ENCODE measurements around the gene TRIM9. TPM values are rescaled to one million over a fixed set of nuclear protein-coding genes. Genes with fewer than 3 reads are reported as not detected.

Gene TRIM9
- total RNA-seq, 1 donor from 2014 or later: 2.2 TPM

GRCh38 chr14:50936016-50936340 lies 158.9 kb downstream of the TRIM9 start:
- H3K4me3 ChIP-seq: no peak overlapping the region
- no peak for DNase-seq (ENCODE audit: extremely low spot score in 2 of 2)
- TF ChIP-seq POLR2AphosphoS5 (IDR thresholded peaks at IDR 0.05; ENCODE audit: insufficient read depth in 1 of 2, low read depth in 1 of 2) (no peak), POLR2A (IDR thresholded peaks at IDR 0.05) (no peak), CTCF (IDR thresholded peaks at IDR 0.05) (no peak)
- H3K9me3 ChIP-seq: no peaks in the 10 kb centered on the region
- no peak overlapping the region for H3K27ac ChIP-seq
- peaks cover 0 to 25% of the 10 kb centered on the region in 2 donors for H3K36me3 ChIP-seq
- intact Hi-C loops (cut with DNase I): no loop called here
- H3K27me3 ChIP-seq: no peaks in the 10 kb centered on the region
- no peaks in the 10 kb centered on the region for H3K4me1 ChIP-seq

- Histone ChIP-seq H3K27me3 (no peaks in the 10 kb centered on the region), H3K4me1 (no peaks in the 10 kb centered on the region), H3K27ac (no peak overlapping the region), H3K4me3 (no peak overlapping the region), H3K9me3 (no peaks in the 10 kb centered on the region), H3K36me3 (peaks cover 0 to 30% of the 10 kb centered on the region in 2 donors)
- no peak for DNase-seq (ENCODE audit: extremely low spot score in 2 of 2)
- intact Hi-C loops (cut with DNase I): no loop called here
- TF ChIP-seq POLR2AphosphoS5 (IDR thresholded peaks at IDR 0.05; ENCODE audit: insufficient read depth in 1 of 2, low read depth in 1 of 2) (no peak), POLR2A (IDR thresholded peaks at IDR 0.05) (no peak), CTCF (IDR thresholded peaks at IDR 0.05) (no peak)
Observed at GRCh38 chr14:50935126-50936015, 159.5 kb downstream of the TRIM9 start.

- Histone ChIP-seq H3K27me3 (no peaks in the 10 kb centered on the region), H3K9me3 (no peaks in the 10 kb centered on the region), H3K4me3 (no peak overlapping the region), H3K4me1 (no peaks in the 10 kb centered on the region), H3K27ac (no peak overlapping the region), H3K36me3 (peaks cover 0 to 45% of the 10 kb centered on the region in 2 donors)
- DNase-seq (ENCODE audit: extremely low spot score in 2 of 2): no peak
- intact Hi-C loops (cut with DNase I): no loop called here
- no peak for TF ChIP-seq POLR2A (IDR thresholded peaks at IDR 0.05)
- no peak for TF ChIP-seq CTCF (IDR thresholded peaks at IDR 0.05)
- TF ChIP-seq POLR2AphosphoS5 (IDR thresholded peaks at IDR 0.05; ENCODE audit: insufficient read depth in 1 of 2, low read depth in 1 of 2): no peak
Observed at GRCh38 chr14:50932592-50933495, 162.1 kb downstream of the TRIM9 start.

- intact Hi-C loops (cut with DNase I): no loop called here
- TF ChIP-seq POLR2AphosphoS5 (IDR thresholded peaks at IDR 0.05; ENCODE audit: insufficient read depth in 1 of 2, low read depth in 1 of 2) (no peak), POLR2A (IDR thresholded peaks at IDR 0.05) (no peak), CTCF (IDR thresholded peaks at IDR 0.05) (no peak)
- no peaks in the 10 kb centered on the region for H3K4me1 ChIP-seq
- DNase-seq (ENCODE audit: extremely low spot score in 2 of 2): no peak
- no peaks in the 10 kb centered on the region for H3K27me3 ChIP-seq
- peaks cover 0 to 45% of the 10 kb centered on the region in 2 donors for H3K36me3 ChIP-seq
- H3K4me3 ChIP-seq: no peak overlapping the region
- H3K9me3 ChIP-seq: no peaks in the 10 kb centered on the region
- H3K27ac ChIP-seq: no peak overlapping the region
Observed at GRCh38 chr14:50932156-50932555, 162.7 kb downstream of the TRIM9 start.

Data from vagina (tissue), 2 donors.